NCI-H1092 treated with DMSO at 0.1 percent for 48 hours (cell line): ENCODE measurements around the gene ZNF474.
A peak's percentile ranks its signal among the peaks of the same experiment; 100 is the strongest.

Source experiments
- DNase-seq: peaks from one replicate; lab custom pipeline; 2025; lab: John Stamatoyannopoulos, UW

ZNF474 gene

GRCh38 chr5:122118356-122118948 is 10.9 kb upstream of the ZNF474 start:
- DNase-seq = no peak

- DNase-seq = no peak
These were observed 10.1 kb upstream of the ZNF474 start for GRCh38 chr5:122119205-122119604.

GRCh38 chr5:122120493-122120892 is 8.9 kb upstream of the ZNF474 start:
- DNase-seq = no peak

- DNase-seq = no peak
These were observed 8.4 kb upstream of the ZNF474 start for GRCh38 chr5:122120957-122121356.

GRCh38 chr5:122121479-122122465 is 7.6 kb upstream of the ZNF474 start:
- no peak for DNase-seq

- DNase-seq = no peak
These were observed 4.6 kb upstream of the ZNF474 start for GRCh38 chr5:122124766-122125165.

- DNase-seq = no peak
These were observed 3.1 kb upstream of the ZNF474 start for GRCh38 chr5:122126177-122126755.

- DNase-seq = no peak
These were observed 2.5 kb upstream of the ZNF474 start for GRCh38 chr5:122126756-122127321.

GRCh38 chr5:122130152-122130551 is 806 bp downstream of the ZNF474 start:
- DNase-seq = no peak

- DNase-seq = no peak
These were observed 8.4 kb downstream of the ZNF474 start for GRCh38 chr5:122137702-122138101.

GRCh38 chr5:122138356-122138755 is 9.0 kb downstream of the ZNF474 start:
- DNase-seq = no peak

- DNase-seq = no peak
These were observed 11.6 kb downstream of the ZNF474 start for GRCh38 chr5:122140900-122141299.

GRCh38 chr5:122141751-122142150 is 12.4 kb downstream of the ZNF474 start:
- DNase-seq = no peak

GRCh38 chr5:122142480-122143164 is 13.3 kb downstream of the ZNF474 start:
- no peak for DNase-seq

- no peak for DNase-seq
These were observed 14.9 kb downstream of the ZNF474 start for GRCh38 chr5:122144236-122144635.

- peak; percentile 24 for DNase-seq
These were observed 16.6 kb downstream of the ZNF474 start for GRCh38 chr5:122145906-122146305.

- no peak for DNase-seq
These were observed 20.2 kb downstream of the ZNF474 start for GRCh38 chr5:122149321-122150090.

- DNase-seq = no peak
These were observed 20.9 kb downstream of the ZNF474 start for GRCh38 chr5:122150215-122150614.

- no peak for DNase-seq
These were observed 22.3 kb downstream of the ZNF474 start for GRCh38 chr5:122151640-122152039.

GRCh38 chr5:122152266-122152900 is 23.0 kb downstream of the ZNF474 start:
- DNase-seq = no peak

GRCh38 chr5:122153230-122153629 is 23.9 kb downstream of the ZNF474 start:
- no peak for DNase-seq
